ENCODE results near the gene FLNB. TPM values are rescaled to one million over a fixed set of nuclear protein-coding genes. Genes with fewer than 3 reads are reported as not detected.
A peak's percentile ranks its signal among the peaks of the same experiment; 100 is the strongest.

FLNB gene
- total and polyA plus RNA-seq, 2 experiments from 2014 or later: 69.4 to 172 TPM

GRCh38 chr3:57974796-57975388 lies 33.3 kb upstream of the FLNB start:
- H3K36me3 ChIP-seq (replicated peaks; ENCODE audit: insufficient read depth, low read depth): no peaks in the 10 kb centered on the region
- no peak overlapping the region for H2AFZ ChIP-seq
- no peaks in the 10 kb centered on the region for H3K9me3 ChIP-seq (ENCODE audit: low read depth)
- 52% methylated on average over 6 of the region's 6 CpGs for WGBS (ENCODE audit: low lambda C conversion rate, missing lambda C conversion rate)
- H3K27ac ChIP-seq: peak overlapping the region; percentile 80
- H3K9me2 ChIP-seq (replicated peaks; ENCODE audit: insufficient read depth): no peaks in the 10 kb centered on the region
- no peaks in the 10 kb centered on the region for H3K79me2 ChIP-seq
- no peak overlapping the region for H3K4me3 ChIP-seq
- DNase-seq (ENCODE audit: low spot score): peak; percentile 79
- no peaks in the 10 kb centered on the region for H4K20me1 ChIP-seq (ENCODE audit: insufficient read depth, poor library complexity, severe bottlenecking)
- H3K4me1 ChIP-seq (ENCODE audit: insufficient read depth): peaks cover 27% of the 10 kb centered on the region
- no peak for TF ChIP-seq EZH2 (IDR thresholded peaks at IDR 0.05; ENCODE audit: borderline replicate concordance)
- no peak for TF ChIP-seq EZH2phosphoT487 (IDR thresholded peaks at IDR 0.05; ENCODE audit: low read depth, severe bottlenecking, unreplicated experiment)
- no peak for TF ChIP-seq CTCF (IDR thresholded peaks at IDR 0.05; ENCODE audit: poor library complexity)
- no peak overlapping the region for H3K4me2 ChIP-seq
- no peaks in the 10 kb centered on the region for H3K27me3 ChIP-seq

GRCh38 chr3:57977818-57978235 lies 30.4 kb upstream of the FLNB start:
- H3K36me3 ChIP-seq (replicated peaks; ENCODE audit: insufficient read depth, low read depth): no peaks in the 10 kb centered on the region
- H3K79me2 ChIP-seq: no peaks in the 10 kb centered on the region
- H3K4me1 ChIP-seq (ENCODE audit: insufficient read depth): peaks cover 15% of the 10 kb centered on the region
- no peak overlapping the region for H3K4me3 ChIP-seq
- H4K20me1 ChIP-seq (ENCODE audit: insufficient read depth, poor library complexity, severe bottlenecking): no peaks in the 10 kb centered on the region
- H3K4me2 ChIP-seq: peak overlapping the region; percentile 1
- H3K27ac ChIP-seq: peak overlapping the region; percentile 77
- peak; percentile 65 for DNase-seq (ENCODE audit: low spot score)
- H2AFZ ChIP-seq: no peak overlapping the region
- H3K27me3 ChIP-seq: no peaks in the 10 kb centered on the region
- TF ChIP-seq CTCF (IDR thresholded peaks at IDR 0.05; ENCODE audit: poor library complexity): no peak
- no peak for TF ChIP-seq EZH2 (IDR thresholded peaks at IDR 0.05; ENCODE audit: borderline replicate concordance)
- TF ChIP-seq EZH2phosphoT487 (IDR thresholded peaks at IDR 0.05; ENCODE audit: low read depth, severe bottlenecking, unreplicated experiment): no peak
- 17% methylated on average over 4 of the region's 4 CpGs for WGBS (ENCODE audit: low lambda C conversion rate, missing lambda C conversion rate)
- no peaks in the 10 kb centered on the region for H3K9me3 ChIP-seq (ENCODE audit: low read depth)
- no peaks in the 10 kb centered on the region for H3K9me2 ChIP-seq (replicated peaks; ENCODE audit: insufficient read depth)

- Histone ChIP-seq H3K79me2 (no peaks in the 10 kb centered on the region), H4K20me1 (ENCODE audit: insufficient read depth, poor library complexity, severe bottlenecking) (no peaks in the 10 kb centered on the region), H3K27ac (peak overlapping the region; percentile 77), H3K4me3 (no peak overlapping the region), H3K9me2 (replicated peaks; ENCODE audit: insufficient read depth) (no peaks in the 10 kb centered on the region), H3K36me3 (replicated peaks; ENCODE audit: insufficient read depth, low read depth) (no peaks in the 10 kb centered on the region), H3K9me3 (ENCODE audit: low read depth) (no peaks in the 10 kb centered on the region), H3K4me2 (peak overlapping the region; percentile 1), H3K4me1 (ENCODE audit: insufficient read depth) (peaks cover 10% of the 10 kb centered on the region), H2AFZ (no peak overlapping the region), H3K27me3 (no peaks in the 10 kb centered on the region)
- TF ChIP-seq CTCF (IDR thresholded peaks at IDR 0.05; ENCODE audit: poor library complexity) (no peak), EZH2phosphoT487 (IDR thresholded peaks at IDR 0.05; ENCODE audit: low read depth, severe bottlenecking, unreplicated experiment) (no peak), EZH2 (IDR thresholded peaks at IDR 0.05; ENCODE audit: borderline replicate concordance) (no peak)
- DNase-seq (ENCODE audit: low spot score): no peak
- 74% methylated on average over 8 of the region's 8 CpGs for WGBS (ENCODE audit: low lambda C conversion rate, missing lambda C conversion rate)
Measured at GRCh38 chr3:57978316-57978715, 29.9 kb upstream of the FLNB start.

Data from hepatocyte (in vitro differentiated cells).